Measurements from ENCODE around the gene VWA7. TPM values are rescaled to one million over a fixed set of nuclear protein-coding genes. Genes with fewer than 3 reads are reported as not detected.

Gene VWA7
- total and polyA plus RNA-seq, 4 donors, result 0.23 to 1.3 (median 0.58) TPM; not detected in 1

- DNase-seq (no peak), ATAC-seq (ENCODE audit: low FRiP score) (no peak)
- no peaks in the 10 kb centered on the region for H3K4me1 ChIP-seq (ENCODE audit: control insufficient read depth in 1 of 2, insufficient read depth in 2 of 2, low read length in 2 of 2)
- H3K4me3 ChIP-seq (ENCODE audit: low read length in 2 of 2), result no peak overlapping the region
- H3K9me3 ChIP-seq (ENCODE audit: control insufficient read depth, low read length), result no peaks in the 10 kb centered on the region
- 69 to 71% methylated on average over 10 of the region's 10 CpGs for WGBS, 2 donors
- no peaks in the 10 kb centered on the region for H3K27me3 ChIP-seq (ENCODE audit: control insufficient read depth in 1 of 2, insufficient read depth in 2 of 2, low read length in 1 of 2)
- no peaks in the 10 kb centered on the region for H3K36me3 ChIP-seq (ENCODE audit: control insufficient read depth in 1 of 2, insufficient read depth in 2 of 2, low read length in 1 of 2)
- no peak overlapping the region for H3K27ac ChIP-seq (ENCODE audit: low read depth in 1 of 2, low read length in 2 of 2)
- intact Hi-C loops (cut with DNase I), result no loop called here
These were observed 59.5 kb downstream of the VWA7 start for GRCh38 chr6:31717499-31718222.

Other genes with a start within 250 kb of the VWA7 start
Only the 30 nearest of the 43 such genes appear.
- 10 to 100 TPM; 32.6 to 68.3 TPM for gene AIF1, start 162.1 kb downstream of the VWA7 start, total RNA-seq
- gene AIF1, start 162.1 kb downstream of the VWA7 start, polyA plus RNA-seq, result 100 to 1,000 TPM in 1 of 2 donors, 10 to 100 TPM in 1; 38.2 to 166 TPM
- gene PRRC2A, start 156.6 kb downstream of the VWA7 start, total RNA-seq, result 100 to 1,000 TPM; 154 to 164 TPM
- 100 to 1,000 TPM in 1 of 2 donors, 10 to 100 TPM in 1; 28.5 to 152 TPM for gene PRRC2A, start 156.6 kb downstream of the VWA7 start, polyA plus RNA-seq
- 100 to 1,000 TPM; 207 to 215 TPM for gene BAG6, start 124.7 kb downstream of the VWA7 start, total RNA-seq
- 100 to 1,000 TPM in 1 of 2 donors, 10 to 100 TPM in 1; 75.0 to 379 TPM for gene BAG6, start 124.7 kb downstream of the VWA7 start, polyA plus RNA-seq
- under 1 TPM; 0.42 to 0.96 TPM for gene APOM, start 121.4 kb downstream of the VWA7 start, total RNA-seq
- gene APOM, start 121.4 kb downstream of the VWA7 start, polyA plus RNA-seq, result 1 to 10 TPM in 1 of 2 donors, not detected in 1; 2.6 TPM
- 10 to 100 TPM; 18.3 to 20.2 TPM for gene C6orf47, start 116.5 kb downstream of the VWA7 start, total RNA-seq
- gene C6orf47, start 116.5 kb downstream of the VWA7 start, polyA plus RNA-seq, result 10 to 100 TPM in 1 of 2 donors, 1 to 10 TPM in 1; 7.5 to 12.0 TPM
- gene GPANK1, start 112.3 kb downstream of the VWA7 start, total RNA-seq, result 10 to 100 TPM; 10.9 to 16.5 TPM
- gene GPANK1, start 112.3 kb downstream of the VWA7 start, polyA plus RNA-seq, result 10 to 100 TPM; 15.9 to 22.8 TPM
- gene CSNK2B, start 111.2 kb downstream of the VWA7 start, total RNA-seq, result 100 to 1,000 TPM; 100 to 106 TPM
- 100 to 1,000 TPM; 122 to 191 TPM for gene CSNK2B, start 111.2 kb downstream of the VWA7 start, polyA plus RNA-seq
- 10 to 100 TPM; 19.6 to 20.8 TPM for gene LY6G5B, start 107.4 kb downstream of the VWA7 start, total RNA-seq
- gene LY6G5B, start 107.4 kb downstream of the VWA7 start, polyA plus RNA-seq, result 10 to 100 TPM in 1 of 2 donors, 1 to 10 TPM in 1; 1.6 to 25.1 TPM
- 1 to 10 TPM; 1.2 to 3.3 TPM for gene LY6G5C, start 96.3 kb downstream of the VWA7 start, total RNA-seq
- gene LY6G5C, start 96.3 kb downstream of the VWA7 start, polyA plus RNA-seq, result 1 to 10 TPM; 3.3 to 5.9 TPM
- 10 to 100 TPM; 41.8 to 48.1 TPM for gene ABHD16A, start 74.0 kb downstream of the VWA7 start, total RNA-seq
- gene ABHD16A, start 74.0 kb downstream of the VWA7 start, polyA plus RNA-seq, result 10 to 100 TPM; 12.9 to 50.1 TPM
- not detected for gene LY6G6F, start 70.5 kb downstream of the VWA7 start, total RNA-seq
- gene LY6G6F, start 70.5 kb downstream of the VWA7 start, polyA plus RNA-seq, result not detected
- not detected for gene LY6G6D, start 62.0 kb downstream of the VWA7 start, total RNA-seq
- not detected for gene LY6G6D, start 62.0 kb downstream of the VWA7 start, polyA plus RNA-seq
- not detected for gene LY6G6C, start 55.6 kb downstream of the VWA7 start, total RNA-seq
- gene LY6G6C, start 55.6 kb downstream of the VWA7 start, polyA plus RNA-seq, result not detected
- under 1 TPM; 0.84 to 0.96 TPM for gene MPIG6B, start 54.0 kb downstream of the VWA7 start, total RNA-seq
- gene MPIG6B, start 54.0 kb downstream of the VWA7 start, polyA plus RNA-seq, result not detected
- 100 to 1,000 TPM; 122 to 133 TPM for gene DDAH2, start 48.0 kb downstream of the VWA7 start, total RNA-seq
- gene DDAH2, start 48.0 kb downstream of the VWA7 start, polyA plus RNA-seq, result 100 to 1,000 TPM; 118 to 189 TPM
- 100 to 1,000 TPM; 303 to 322 TPM for gene CLIC1, start 40.8 kb downstream of the VWA7 start, total RNA-seq
- gene CLIC1, start 40.8 kb downstream of the VWA7 start, polyA plus RNA-seq, result 100 to 1,000 TPM; 331 to 368 TPM
- 10 to 100 TPM in 1 of 2 donors, 1 to 10 TPM in 1; 5.9 to 15.1 TPM for gene MSH5, start 37.3 kb downstream of the VWA7 start, total RNA-seq
- gene MSH5, start 37.3 kb downstream of the VWA7 start, polyA plus RNA-seq, result 1 to 10 TPM in 1 of 2 donors, not detected in 1; 7.0 TPM
- 1 to 10 TPM in 1 of 2 donors, under 1 TPM in 1; 0.68 to 2.9 TPM for gene SAPCD1, start 14.7 kb downstream of the VWA7 start, total RNA-seq
- gene SAPCD1, start 14.7 kb downstream of the VWA7 start, polyA plus RNA-seq, result 1 to 10 TPM in 1 of 2 donors, not detected in 1; 3.2 TPM
- 10 to 100 TPM; 44.4 to 49.6 TPM for gene VARS1, start 18.4 kb upstream of the VWA7 start, total RNA-seq
- gene VARS1, start 18.4 kb upstream of the VWA7 start, polyA plus RNA-seq, result 10 to 100 TPM in 1 of 2 donors, 1 to 10 TPM in 1; 9.8 to 26.4 TPM
- gene LSM2, start 29.6 kb upstream of the VWA7 start, total RNA-seq, result 10 to 100 TPM; 32.4 to 33.4 TPM
- 10 to 100 TPM; 41.7 to 42.2 TPM for gene LSM2, start 29.6 kb upstream of the VWA7 start, polyA plus RNA-seq
- 1 to 10 TPM; 1.9 TPM for gene HSPA1L, start 38.0 kb upstream of the VWA7 start, total RNA-seq
- 1 to 10 TPM; 1.3 to 2.1 TPM for gene HSPA1L, start 38.0 kb upstream of the VWA7 start, polyA plus RNA-seq
- gene HSPA1A, start 38.2 kb upstream of the VWA7 start, total RNA-seq, result 100 to 1,000 TPM; 194 to 454 TPM
- gene HSPA1A, start 38.2 kb upstream of the VWA7 start, polyA plus RNA-seq, result 10 to 100 TPM; 55.1 to 98.7 TPM
- gene HSPA1B, start 50.4 kb upstream of the VWA7 start, total RNA-seq, result 100 to 1,000 TPM; 155 to 332 TPM
- gene HSPA1B, start 50.4 kb upstream of the VWA7 start, polyA plus RNA-seq, result 10 to 100 TPM; 23.2 to 61.1 TPM
- 10 to 100 TPM; 23.9 to 24.6 TPM for gene NEU1, start 85.5 kb upstream of the VWA7 start, total RNA-seq
- gene NEU1, start 85.5 kb upstream of the VWA7 start, polyA plus RNA-seq, result 10 to 100 TPM; 20.3 to 23.7 TPM
- 1 to 10 TPM in 1 of 2 donors, under 1 TPM in 1; 0.60 to 1.5 TPM for gene SLC44A4, start 101.7 kb upstream of the VWA7 start, total RNA-seq
- gene SLC44A4, start 101.7 kb upstream of the VWA7 start, polyA plus RNA-seq, result 10 to 100 TPM in 1 of 2 donors, under 1 TPM in 1; 0.31 to 12.0 TPM
- gene EHMT2, start 120.4 kb upstream of the VWA7 start, total RNA-seq, result 10 to 100 TPM; 23.6 to 40.4 TPM
- 10 to 100 TPM; 16.7 to 56.8 TPM for gene EHMT2, start 120.4 kb upstream of the VWA7 start, polyA plus RNA-seq
- 1 to 10 TPM; 1.8 to 4.9 TPM for gene ZBTB12, start 124.8 kb upstream of the VWA7 start, total RNA-seq
- 1 to 10 TPM; 1.2 to 3.4 TPM for gene ZBTB12, start 124.8 kb upstream of the VWA7 start, polyA plus RNA-seq
- 10 to 100 TPM; 20.8 to 46.6 TPM for gene C2, start 150.4 kb upstream of the VWA7 start, total RNA-seq
- gene C2, start 150.4 kb upstream of the VWA7 start, polyA plus RNA-seq, result 10 to 100 TPM in 1 of 2 donors, 1 to 10 TPM in 1; 5.6 to 16.7 TPM
- gene CFB, start 168.8 kb upstream of the VWA7 start, total RNA-seq, result 100 to 1,000 TPM in 1 of 2 donors, 10 to 100 TPM in 1; 56.7 to 141 TPM
- gene CFB, start 168.8 kb upstream of the VWA7 start, polyA plus RNA-seq, result 10 to 100 TPM; 26.4 to 90.4 TPM
- gene NELFE, start 181.6 kb upstream of the VWA7 start, total RNA-seq, result 10 to 100 TPM; 42.2 to 55.5 TPM
- gene NELFE, start 181.6 kb upstream of the VWA7 start, polyA plus RNA-seq, result 10 to 100 TPM; 61.9 to 71.5 TPM